T-helper 1 cell treated with Interleukin-12 subunit alpha and Interleukin-12 subunit beta and Interleukin-4 antibody, amounts not matched to agents 30 ng/mL and 1 ng/mL, for 36 hours (primary cell): Measurements from ENCODE around the gene EXOC7. TPM values are rescaled to one million over a fixed set of nuclear protein-coding genes. Genes with fewer than 3 reads are reported as not detected.

ENCODE experiments used
- intact Hi-C: fragments of 100-400 bp; cut with micrococcal nuclease; formaldehyde crosslinking; loops from one replicate; pipeline ENCODE4 v1.15.1; 2024
- total RNA-seq: library from RNA; stranded (reverse); gene quantifications from 2 replicates; pipeline ENCODE4 v1.2.3, GENCODE V29; 2022

The EXOC7 gene
- total RNA-seq: 153 TPM in 2 replicates

- intact Hi-C loops: loop anchor here (1.0 to 10.0 kb wide), 10 partner anchors 18 to 401 kb away; partner anchors contain the start of genes ACOX1, FBF1, FOXJ1 and RHBDF2
Observed at GRCh38 chr17:76103274-76104139, at the start of gene EXOC7. Gene EXOC7 (minus strand): TSS chr17:76103787. CDS start chr17:76103692, 95 bp downstream.

- intact Hi-C loops: no loop called here
Observed at GRCh38 chr17:76153202-76153601, 49.6 kb upstream of the EXOC7 start.

GRCh38 chr17:76152591-76152990 lies 49.0 kb upstream of the EXOC7 start:
- intact Hi-C loops: no loop called here

- intact Hi-C loops: no loop called here
Observed at GRCh38 chr17:76151896-76152454, 48.4 kb upstream of the EXOC7 start.

- intact Hi-C loops: no loop called here
Observed at GRCh38 chr17:76150712-76151622, 47.4 kb upstream of the EXOC7 start.

GRCh38 chr17:76149214-76149613 lies 45.6 kb upstream of the EXOC7 start:
- intact Hi-C loops: no loop called here

- intact Hi-C loops: no loop called here
Observed at GRCh38 chr17:76148015-76148326, 44.4 kb upstream of the EXOC7 start.

GRCh38 chr17:76147211-76148014 lies 43.8 kb upstream of the EXOC7 start:
- intact Hi-C loops: no loop called here

GRCh38 chr17:76146053-76146851 lies 42.7 kb upstream of the EXOC7 start:
- intact Hi-C loops: no loop called here

- intact Hi-C loops: loop anchor here (1.0 kb wide), 2 partner anchors 122 to 205 kb away; no protein-coding TSS in a partner anchor
Observed at GRCh38 chr17:76145231-76146052, 41.9 kb upstream of the EXOC7 start.

GRCh38 chr17:76142585-76143041 lies 39.0 kb upstream of the EXOC7 start:
- intact Hi-C loops: no loop called here

- intact Hi-C loops: no loop called here
Observed at GRCh38 chr17:76142039-76142584, 38.5 kb upstream of the EXOC7 start.

GRCh38 chr17:76141212-76142038 lies 37.8 kb upstream of the EXOC7 start, which contains the start of gene FOXJ1:
Gene FOXJ1 (minus strand): TSS chr17:76141245. CDS start chr17:76140395, 850 bp downstream.
- intact Hi-C loops: loop anchor here (1.0 to 2.0 kb wide), 4 partner anchors 15 to 127 kb away; partner anchors contain the start of gene EXOC7

- intact Hi-C loops: loop anchor here (1.0 to 2.0 kb wide), 4 partner anchors 14 to 128 kb away; partner anchors contain the start of gene EXOC7
Observed at GRCh38 chr17:76140661-76141211, 37.1 kb upstream of the EXOC7 start.

- intact Hi-C loops: loop anchor here (2.0 kb wide), 2 partner anchors 13 to 37 kb away; partner anchors contain the start of gene EXOC7
Observed at GRCh38 chr17:76139801-76140660, 36.4 kb upstream of the EXOC7 start.
